Cardiac muscle cell (in vitro differentiated cells and primary cell): ENCODE data around the gene CHAF1B. TPM values are rescaled to one million over a fixed set of nuclear protein-coding genes. Genes with fewer than 3 reads are reported as not detected.

Experiments used
- DNase-seq, 2 donors: peaks; one replicate each; pipeline versions ENCODE4 v3.0.0 to v3.0.0-alpha.2; 2010 to 2017; ENCODE audit warnings: low read depth in 1 of 2, low spot score in 1 of 2
- H3K27ac ChIP-seq: fragments of 200-600 bp; sonication (generic); 2 replicates; pipeline ENCODE4 v1.5.1; 2016
- H3K27me3 ChIP-seq: fragments of 200-600 bp; sonication (generic); 2 replicates; pipeline ENCODE4 v1.6.0; 2016; ENCODE audit warnings: control low read depth
- H3K36me3 ChIP-seq: fragments of 200-600 bp; sonication (generic); 2 replicates; pipeline ENCODE4 v1.5.1; 2016; ENCODE audit warnings: control low read depth
- H3K4me1 ChIP-seq: fragments of 200-600 bp; sonication (generic); 2 replicates; pipeline ENCODE4 v1.8.1; 2017; ENCODE audit warnings: low read depth, mild to moderate bottlenecking, mixed run types
- H3K4me3 ChIP-seq: fragments of 200-600 bp; sonication (generic); 2 replicates; pipeline ENCODE4 v1.5.1; 2016; ENCODE audit warnings: mild to moderate bottlenecking
- H3K9me3 ChIP-seq: fragments of 200-600 bp; sonication (generic); 2 replicates; pipeline ENCODE4 v1.5.1; 2017; ENCODE audit warnings: low read depth, mild to moderate bottlenecking, control low read depth
- CTCF ChIP-seq: IDR thresholded peaks from 2 replicates; pipeline ENCODE4 v1.5.1; 2012; ENCODE audit warnings: low read depth, mild to moderate bottlenecking, low read length
- polyA plus RNA-seq: library from polyadenylated mRNA; unstranded; fragments of >200 nt; fragmentation: Nextera tagmentation; extraction: Ambion mirVana; gene quantifications from 2 replicates; pipeline ENCODE4 v1.2.1, GENCODE V29; 2016
- total RNA-seq: library from RNA; depleted of rRNA; stranded (reverse); fragments of >200 nt; gene quantifications from 2 replicates; pipeline ENCODE4 v1.2.3, GENCODE V29; 2016

The CHAF1B gene
- total and polyA plus RNA-seq, 2 experiments from 2014 or later = 3.1 to 5.0 TPM

GRCh38 chr21:36460866-36461265 lies 75.7 kb downstream of the CHAF1B start:
- TF ChIP-seq CTCF = no peak
- H3K36me3 ChIP-seq = no peaks in the 10 kb centered on the region
- H3K4me3 ChIP-seq = no peak overlapping the region
- H3K27me3 ChIP-seq = no peaks in the 10 kb centered on the region
- H3K9me3 ChIP-seq = no peaks in the 10 kb centered on the region
- DNase-seq = no peak
- peaks cover 24% of the 10 kb centered on the region for H3K4me1 ChIP-seq
- no peak overlapping the region for H3K27ac ChIP-seq

GRCh38 chr21:36461277-36461917 lies 76.2 kb downstream of the CHAF1B start:
- Histone ChIP-seq H3K4me1 (peaks cover 24% of the 10 kb centered on the region), H3K9me3 (no peaks in the 10 kb centered on the region), H3K27me3 (no peaks in the 10 kb centered on the region), H3K4me3 (no peak overlapping the region), H3K27ac (no peak overlapping the region), H3K36me3 (no peaks in the 10 kb centered on the region)
- no peak for TF ChIP-seq CTCF
- DNase-seq = no peak

GRCh38 chr21:36461918-36462486 lies 76.8 kb downstream of the CHAF1B start:
- DNase-seq = peak in 1 of 2 donors; percentile 31
- Histone ChIP-seq H3K4me1 (peaks cover 24% of the 10 kb centered on the region), H3K36me3 (no peaks in the 10 kb centered on the region), H3K4me3 (no peak overlapping the region), H3K27me3 (no peaks in the 10 kb centered on the region), H3K9me3 (no peaks in the 10 kb centered on the region), H3K27ac (no peak overlapping the region)
- TF ChIP-seq CTCF = no peak

GRCh38 chr21:36463204-36463603 lies 78.0 kb downstream of the CHAF1B start:
- no peak overlapping the region for H3K4me3 ChIP-seq
- no peaks in the 10 kb centered on the region for H3K36me3 ChIP-seq
- H3K27ac ChIP-seq = no peak overlapping the region
- peaks cover 24% of the 10 kb centered on the region for H3K4me1 ChIP-seq
- H3K9me3 ChIP-seq = no peaks in the 10 kb centered on the region
- no peak for TF ChIP-seq CTCF
- H3K27me3 ChIP-seq = no peaks in the 10 kb centered on the region
- DNase-seq = no peak

GRCh38 chr21:36463991-36464390 lies 78.8 kb downstream of the CHAF1B start:
- H3K27ac ChIP-seq = no peak overlapping the region
- H3K4me1 ChIP-seq = peaks cover 24% of the 10 kb centered on the region
- no peak for TF ChIP-seq CTCF
- no peaks in the 10 kb centered on the region for H3K27me3 ChIP-seq
- H3K4me3 ChIP-seq = no peak overlapping the region
- no peaks in the 10 kb centered on the region for H3K9me3 ChIP-seq
- DNase-seq = no peak
- no peaks in the 10 kb centered on the region for H3K36me3 ChIP-seq
